Activated T-cell treated with anti-CD3 and anti-CD28 coated beads for 24 hours (primary cell): ENCODE data around the gene GRK3.
"Not testable (repeated sequence)": the region's sequence is repeated elsewhere in the genome, so short reads cannot be mapped to it uniquely, and the experiment has no call there.

ENCODE experiments used
- DNase-seq: peaks from one replicate; pipeline ENCODE4 v3.0.0-alpha.2; 2020; ENCODE audit warnings: low read depth

The GRK3 gene

DNA sequence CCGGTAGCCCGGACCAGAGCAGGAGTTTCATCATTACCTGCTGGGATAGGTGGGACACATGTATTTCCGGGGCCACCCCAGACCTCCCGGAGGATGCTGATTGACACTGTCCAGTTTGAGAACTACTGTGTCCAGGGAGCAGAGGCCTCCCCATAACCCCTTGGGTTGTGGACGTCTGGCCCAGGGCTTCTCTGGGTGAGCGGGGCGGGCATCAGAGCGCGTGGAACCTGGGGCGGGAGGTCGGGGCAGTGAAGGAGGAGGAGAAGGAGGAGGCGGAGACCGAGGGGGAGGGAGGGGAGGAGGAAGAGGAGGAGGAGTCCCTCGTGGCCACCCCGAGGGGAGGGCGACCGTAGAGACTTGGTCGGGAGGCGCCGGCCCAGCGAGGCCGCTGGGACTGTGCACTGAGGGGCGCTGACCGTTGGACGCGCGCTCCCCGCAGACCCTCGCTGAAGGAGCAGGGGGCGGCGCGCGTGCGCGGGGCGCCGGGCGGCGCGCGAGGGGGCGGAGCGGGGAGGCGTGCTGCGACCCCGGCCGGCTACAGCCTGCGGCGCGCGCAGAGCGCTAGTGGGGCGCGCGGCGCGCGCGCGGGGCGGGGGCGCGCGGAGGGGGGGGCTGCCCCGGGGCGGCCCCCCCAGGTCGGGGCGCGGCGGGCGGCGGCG lies at the start of gene GRK3:
TSS of gene GRK3 (plus strand) at position 356 of the 659 bp plus-strand sequence. CDS start 366 bp downstream, outside the sequence.
- DNase-seq, result peak; percentile 51

DNA sequence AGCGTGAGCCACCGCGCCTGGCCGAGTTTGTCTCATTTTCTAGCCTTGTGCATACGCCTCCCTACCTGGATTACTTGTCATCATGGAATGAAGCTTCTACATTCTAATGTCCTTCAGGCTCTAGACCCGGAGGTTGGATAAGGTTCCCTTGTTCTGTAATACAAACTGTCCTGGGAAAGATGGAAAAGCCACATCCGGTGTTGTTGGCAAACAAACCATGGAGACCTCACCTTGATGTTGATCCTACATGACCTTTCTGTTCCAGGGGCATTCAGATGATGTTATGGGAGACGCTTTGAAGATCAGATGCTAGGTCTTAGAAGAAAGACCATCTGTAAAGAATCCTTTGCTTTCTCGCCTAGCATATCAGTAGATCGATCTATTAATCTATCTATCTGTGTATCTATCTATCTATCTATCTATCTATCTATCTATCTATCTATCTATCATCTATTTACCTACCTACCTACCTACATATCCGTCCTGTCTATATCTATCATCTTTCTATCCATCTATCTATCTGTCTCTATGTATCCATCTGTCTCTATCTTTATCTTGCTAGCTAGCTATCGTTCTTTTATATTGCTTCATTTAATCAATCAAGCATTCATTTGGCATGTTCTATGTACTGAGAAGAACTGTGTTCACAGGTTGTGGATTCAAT lies 46.3 kb upstream of the GRK3 start:
- no peak for DNase-seq

DNA sequence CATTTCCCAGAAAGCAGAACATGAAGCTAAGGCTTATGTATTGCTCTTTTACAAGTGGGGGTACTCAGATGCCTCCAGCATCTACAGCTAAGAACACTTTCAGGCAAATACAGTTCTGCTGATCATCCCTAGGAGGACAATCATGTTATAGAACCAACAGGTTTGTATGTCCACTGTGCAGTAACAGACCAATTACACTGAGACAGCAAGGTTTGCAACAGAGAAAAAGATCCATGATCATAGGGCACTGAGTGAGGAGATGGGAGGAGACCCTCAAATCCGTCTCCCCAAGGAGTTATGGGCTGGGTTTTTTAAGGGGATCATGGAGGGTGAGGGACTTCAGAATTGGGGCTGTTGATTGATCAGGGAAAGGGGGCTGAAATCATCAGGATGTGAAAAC lies 39.1 kb upstream of the GRK3 start:
- DNase-seq, result no peak

DNA sequence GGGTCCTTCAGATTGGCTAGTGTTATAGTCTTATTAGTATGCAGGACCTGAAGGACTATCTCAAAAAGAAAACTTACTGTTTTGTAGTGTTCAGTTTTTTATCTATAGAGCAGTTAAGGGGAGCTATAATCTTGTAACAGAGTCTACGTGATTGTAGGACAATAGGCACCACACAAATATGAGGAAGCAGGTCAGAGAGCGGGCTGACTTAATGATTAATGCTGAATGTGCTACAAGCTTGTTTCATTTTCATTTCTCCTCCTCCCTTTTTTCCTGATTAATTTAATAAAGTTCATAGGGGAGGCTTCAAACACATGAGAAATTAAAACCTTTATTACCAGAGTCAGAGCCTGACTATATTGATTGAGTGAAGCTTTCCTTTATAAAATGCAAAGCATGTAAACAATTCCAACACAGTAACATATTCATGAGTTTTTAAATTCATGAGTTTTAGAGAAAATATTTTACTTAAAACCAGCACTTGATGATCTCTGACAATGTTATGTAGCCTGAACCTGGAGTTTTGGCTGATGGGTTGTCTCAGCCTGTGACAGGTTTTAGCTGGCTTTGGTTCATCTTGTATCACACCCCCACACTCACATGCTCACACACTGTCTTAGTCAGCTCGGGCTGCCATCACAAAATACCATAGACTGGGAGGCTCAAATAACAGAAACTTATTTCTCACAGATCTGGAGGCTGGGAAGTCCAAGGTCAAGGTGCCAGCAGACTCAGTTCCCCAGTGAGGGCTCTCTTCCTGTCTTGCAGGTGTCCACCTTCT lies 38.5 kb upstream of the GRK3 start:
- not testable (repeated sequence) for DNase-seq

DNA sequence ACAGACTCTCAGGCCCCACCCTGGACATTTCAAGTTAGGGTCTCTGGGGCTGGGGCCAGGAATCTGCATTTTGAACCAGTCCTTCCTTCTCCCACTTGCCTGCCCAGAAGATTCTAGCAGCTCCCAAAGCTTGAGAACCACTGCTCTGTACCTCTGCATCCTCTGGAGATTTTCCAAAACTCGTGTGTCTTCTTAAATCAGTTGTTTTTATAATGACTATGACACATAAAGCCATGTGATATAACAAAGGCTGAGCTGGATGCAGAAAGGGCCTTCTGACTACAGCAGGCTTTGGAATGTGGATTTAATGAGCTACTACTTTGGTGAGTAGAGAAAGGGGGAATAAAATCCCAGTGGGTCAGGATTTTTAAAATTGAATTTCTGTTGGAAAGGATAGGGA lies 37.5 kb upstream of the GRK3 start:
- not testable (repeated sequence) for DNase-seq

DNA sequence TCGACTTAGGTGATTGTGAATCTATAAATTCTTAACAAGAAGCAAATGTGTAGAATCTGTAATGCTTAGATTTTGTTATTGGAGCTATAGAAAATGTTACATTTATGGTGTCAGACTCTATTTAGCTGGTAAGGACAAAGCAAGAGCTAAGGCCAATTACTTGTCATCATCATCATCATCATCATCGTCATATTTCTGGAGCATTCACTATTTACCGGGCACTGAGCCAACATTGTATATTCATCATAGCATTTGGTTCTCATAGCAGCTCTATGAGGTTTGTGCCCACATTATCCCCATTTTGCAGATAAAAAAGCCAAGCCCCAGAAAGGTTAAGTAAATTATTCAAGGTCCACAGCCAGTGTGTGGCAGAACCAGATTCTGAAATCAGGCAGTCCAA lies 36.4 kb upstream of the GRK3 start:
- not testable (repeated sequence) for DNase-seq

DNA sequence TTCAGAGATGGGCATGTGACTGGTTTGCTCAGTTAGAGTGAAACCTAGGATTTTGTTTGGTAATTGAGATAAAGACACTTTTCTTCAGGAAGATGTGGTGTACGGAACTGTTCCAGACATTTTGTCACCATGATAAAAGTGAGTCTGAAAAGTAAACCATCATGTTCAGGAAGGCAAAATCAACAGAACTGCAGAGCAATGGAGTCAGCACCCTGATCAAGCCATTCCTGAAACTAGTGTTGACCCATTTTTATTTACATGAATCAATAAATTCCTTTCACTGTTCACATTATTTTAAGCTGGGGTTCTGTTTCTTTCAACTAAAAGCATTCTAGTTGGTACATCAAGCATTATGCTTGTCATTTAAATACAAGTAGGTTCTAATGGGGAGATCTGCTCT lies 35.4 kb upstream of the GRK3 start:
- DNase-seq, result not testable (repeated sequence)

DNA sequence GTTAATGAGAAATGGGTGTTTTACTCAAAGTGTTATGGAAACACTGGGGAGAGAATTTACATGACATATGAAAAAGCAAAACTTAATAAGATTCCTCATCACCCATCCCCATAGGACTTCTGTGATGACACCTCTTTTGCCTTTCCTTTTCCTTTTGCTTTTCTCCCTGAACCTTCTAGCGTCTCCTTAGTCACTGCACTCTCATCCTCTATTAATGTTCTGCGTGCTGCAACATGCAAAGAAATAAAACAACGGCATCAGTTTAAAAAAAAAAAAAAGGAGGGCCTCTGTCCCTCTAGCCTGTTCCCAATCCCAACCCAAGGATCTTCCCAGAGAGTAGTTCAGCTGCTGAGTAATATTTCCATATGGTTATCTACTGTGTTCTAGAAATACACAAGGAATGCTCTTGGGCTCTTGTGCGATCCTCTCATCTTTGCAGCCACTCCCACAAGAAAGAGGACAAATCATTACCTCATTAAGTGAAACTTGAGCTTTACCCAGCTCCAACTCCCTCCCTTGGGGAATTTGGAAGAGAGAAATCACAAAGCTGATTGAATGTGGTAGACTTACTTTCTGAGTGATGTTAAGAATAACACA lies 34.8 kb upstream of the GRK3 start:
- DNase-seq, result not testable (repeated sequence)

DNA sequence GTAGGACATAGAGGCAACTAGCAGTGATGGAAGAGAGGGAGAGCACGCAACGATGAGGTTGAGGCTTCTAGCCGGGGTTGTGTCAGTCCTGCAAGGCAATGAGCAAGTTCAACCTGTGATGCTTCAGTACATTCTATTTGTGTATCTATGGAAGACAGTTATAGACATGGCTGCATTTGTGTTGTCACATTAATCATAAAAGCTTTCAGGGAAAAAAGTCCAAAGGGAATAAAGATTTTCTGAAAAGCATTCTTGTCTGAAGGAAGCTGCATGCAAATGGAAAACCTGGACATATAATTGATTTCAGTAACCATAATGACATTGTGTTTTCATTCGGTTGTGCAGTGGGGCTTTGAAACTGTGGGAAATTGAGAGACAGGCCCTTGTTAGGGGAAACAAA lies 32.8 kb upstream of the GRK3 start:
- DNase-seq, result not testable (repeated sequence)

DNA sequence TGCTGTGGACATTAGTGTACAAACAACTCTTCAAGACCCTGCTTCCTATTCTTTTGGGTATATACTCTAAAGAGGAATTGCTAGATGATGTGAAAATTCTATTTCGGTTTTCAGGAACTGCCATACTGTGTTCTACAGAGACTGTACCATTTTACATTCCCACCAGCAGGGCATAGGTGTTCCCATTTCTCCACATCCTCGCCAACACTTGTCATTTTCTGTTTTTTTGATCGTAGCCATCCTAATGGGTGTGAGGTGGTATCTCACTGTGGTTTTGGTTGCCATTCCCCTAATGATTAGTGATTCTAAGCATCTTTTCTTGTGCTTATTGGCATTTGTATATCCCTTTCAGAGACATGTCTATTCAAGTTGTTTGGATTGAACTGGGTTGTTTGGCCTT lies 29.8 kb upstream of the GRK3 start:
- no peak for DNase-seq

DNA sequence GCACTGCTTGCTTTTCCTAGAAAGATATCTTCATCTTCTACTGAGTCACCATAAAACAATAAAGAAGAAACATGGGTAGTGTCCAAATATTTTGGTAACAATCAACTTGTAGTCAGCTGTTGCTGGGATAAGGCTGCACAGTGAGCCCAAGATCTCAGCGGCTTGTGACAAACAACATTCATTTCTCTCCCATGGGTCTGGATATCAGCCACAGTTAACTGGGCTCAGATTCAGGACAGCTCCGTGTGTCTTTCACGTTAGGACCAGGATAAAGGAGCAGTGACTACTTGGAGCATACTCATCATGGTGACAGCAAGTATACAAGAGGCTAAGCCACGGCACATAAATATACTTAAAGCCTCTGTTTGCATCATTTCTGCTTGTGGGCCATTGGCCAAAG lies 27.9 kb upstream of the GRK3 start:
- DNase-seq, result no peak

DNA sequence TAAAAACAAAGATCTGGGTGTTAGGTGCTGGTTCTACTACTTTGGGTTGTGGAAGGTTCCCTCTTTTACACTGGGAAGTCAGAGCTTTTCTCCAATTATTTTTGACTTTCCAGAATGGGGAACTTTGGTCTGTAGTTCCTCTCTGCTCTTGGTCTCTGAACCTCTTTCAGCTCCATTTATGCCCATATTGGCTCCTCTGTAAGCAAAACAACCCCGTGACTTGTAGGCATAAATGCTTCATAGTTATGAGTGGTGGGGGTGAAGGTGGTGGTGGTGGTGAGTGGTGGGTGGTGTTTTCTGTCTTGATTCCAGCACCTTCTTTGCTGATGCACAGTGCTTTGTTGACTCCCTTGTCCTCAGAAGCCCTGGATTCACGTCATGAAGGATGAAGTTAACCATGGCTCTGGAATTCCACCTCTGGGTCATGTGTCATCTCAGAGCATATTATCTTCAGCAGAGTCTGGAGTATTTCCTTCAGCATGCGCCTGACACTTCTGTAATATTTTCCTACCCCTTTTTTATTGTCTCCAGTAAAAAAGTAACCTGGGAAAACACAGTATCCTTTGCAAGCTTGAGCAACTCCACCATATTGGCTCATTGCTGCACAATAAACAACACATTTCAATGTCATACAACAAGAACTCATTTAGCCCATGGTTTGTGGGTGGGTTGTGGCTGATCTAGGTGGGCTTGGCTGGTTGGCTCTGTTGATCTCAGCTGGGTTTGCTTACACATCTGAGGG lies 24.1 kb upstream of the GRK3 start:
- no peak for DNase-seq

DNA sequence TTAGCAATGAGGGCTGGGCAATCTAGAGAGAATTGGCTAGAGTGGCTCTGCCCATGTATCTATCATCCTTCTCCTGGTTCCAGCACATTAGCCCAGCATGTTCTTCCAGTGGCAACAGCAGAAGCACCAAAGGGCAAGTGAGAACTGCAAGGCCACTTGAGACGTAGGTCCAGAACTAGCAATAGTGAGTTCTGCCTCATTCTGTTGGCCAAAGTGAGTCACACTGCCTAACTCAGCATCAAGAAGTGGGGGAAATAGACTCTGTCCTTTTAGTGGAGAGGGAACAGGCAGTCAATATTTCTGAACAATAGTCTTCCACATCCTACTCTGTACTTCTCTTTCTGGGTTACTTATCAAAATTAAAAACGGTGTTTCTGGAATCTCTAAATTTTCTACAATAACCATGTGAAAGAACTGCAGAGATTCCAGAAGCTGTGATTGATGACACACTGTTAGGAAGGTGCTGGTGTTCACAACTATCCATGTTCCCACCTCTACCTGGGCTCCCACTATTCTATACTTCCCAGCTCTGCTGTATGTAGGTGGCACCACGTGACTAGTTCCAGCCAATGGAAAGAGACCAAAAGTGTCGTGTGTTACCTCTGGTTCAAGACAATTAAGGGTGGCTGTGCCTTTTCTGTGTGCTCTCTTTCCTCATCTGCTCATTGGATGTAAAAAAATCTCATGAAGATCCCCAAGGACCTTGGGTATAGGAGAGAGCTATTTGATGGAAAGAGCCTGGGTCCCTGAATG lies 23.4 kb upstream of the GRK3 start:
- DNase-seq, result no peak

DNA sequence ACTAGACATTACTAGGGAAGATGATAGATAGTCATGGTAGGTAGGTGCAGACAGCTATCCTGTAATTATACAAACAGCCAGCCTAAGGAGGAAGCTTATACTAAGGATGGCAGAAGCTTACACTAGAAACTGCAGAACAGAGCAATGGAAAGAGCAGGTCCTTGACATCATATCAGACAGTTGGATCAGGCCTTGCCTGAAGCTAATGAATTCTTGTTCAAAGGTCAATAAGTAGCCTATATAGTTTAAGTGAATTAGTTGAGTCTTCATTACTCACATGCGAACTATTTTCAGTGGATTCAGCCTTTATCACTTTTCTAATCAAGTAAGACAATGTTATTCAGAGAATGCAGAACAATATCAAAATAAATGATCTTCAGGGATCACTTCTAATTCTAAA lies 22.3 kb upstream of the GRK3 start:
- no peak for DNase-seq

DNA sequence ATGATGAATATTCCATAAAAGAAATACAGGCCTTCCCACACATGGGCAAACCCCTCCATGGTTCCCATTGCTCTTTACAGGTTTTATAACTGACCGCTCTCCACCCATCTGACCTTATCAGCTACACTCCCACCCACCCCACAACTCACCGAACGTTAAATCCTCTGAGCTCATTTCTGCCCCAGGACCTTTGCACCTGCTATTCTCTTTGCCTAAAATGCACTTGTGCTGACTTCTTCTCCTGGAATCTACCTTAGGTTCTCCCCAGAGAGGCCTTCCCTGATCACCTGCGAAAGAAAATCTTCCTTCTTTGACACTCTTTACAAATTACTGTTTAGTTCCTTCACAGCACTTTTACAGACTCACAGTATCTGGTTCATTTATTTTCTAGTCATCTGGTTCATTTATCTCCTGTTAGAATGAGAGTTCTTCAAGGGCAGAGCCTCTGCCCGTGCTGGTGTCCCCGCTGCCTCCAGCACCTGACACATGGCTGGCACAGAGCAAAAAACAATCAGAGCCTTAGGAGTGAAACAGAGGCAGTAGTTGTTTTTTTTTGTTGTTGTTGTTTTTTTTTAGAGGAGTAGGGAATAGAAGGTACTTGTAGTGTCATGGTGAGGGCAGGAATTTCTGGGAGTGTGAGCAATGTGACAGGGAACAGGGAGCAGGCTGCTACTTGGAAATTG lies 21.6 kb upstream of the GRK3 start:
- DNase-seq, result no peak

DNA sequence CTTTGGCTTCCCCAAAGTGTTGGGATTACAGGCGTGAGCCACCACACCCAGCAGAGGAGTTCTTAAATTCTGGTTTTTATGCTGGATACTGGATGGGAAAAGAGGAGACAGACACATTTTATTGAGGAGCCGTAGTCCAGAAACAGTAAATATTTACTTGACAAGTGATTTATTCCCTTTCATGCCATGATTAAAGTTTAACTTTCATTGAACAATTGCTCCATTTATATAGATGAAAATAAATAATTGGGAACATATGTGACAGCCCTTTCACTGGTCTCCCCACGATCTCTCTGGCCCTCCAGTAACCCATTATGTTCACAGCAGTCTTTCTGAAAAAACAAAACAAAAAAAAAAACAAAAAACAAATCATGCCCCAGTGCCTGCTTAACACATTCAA lies 19.3 kb upstream of the GRK3 start:
- no peak for DNase-seq

DNA sequence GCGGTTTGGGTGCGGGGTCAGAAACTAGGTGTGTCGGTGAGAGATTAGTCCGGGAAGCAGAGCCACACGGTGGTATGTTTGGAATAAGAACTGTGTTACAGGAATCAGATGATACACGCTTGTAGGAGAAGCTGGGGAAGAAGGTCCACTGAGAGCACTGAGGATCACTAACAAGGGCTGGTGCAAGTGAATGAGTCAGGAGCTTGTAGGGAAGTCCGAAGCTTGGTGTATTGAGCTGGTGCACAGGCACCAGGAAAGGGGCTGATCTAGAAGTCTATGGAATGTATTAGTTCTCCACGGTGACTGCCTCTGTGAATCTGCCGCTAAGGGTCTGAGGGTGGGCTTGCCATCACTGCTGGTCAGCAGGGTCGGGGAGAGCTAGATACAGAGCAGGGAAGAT lies 18.8 kb upstream of the GRK3 start:
- DNase-seq, result no peak

DNA sequence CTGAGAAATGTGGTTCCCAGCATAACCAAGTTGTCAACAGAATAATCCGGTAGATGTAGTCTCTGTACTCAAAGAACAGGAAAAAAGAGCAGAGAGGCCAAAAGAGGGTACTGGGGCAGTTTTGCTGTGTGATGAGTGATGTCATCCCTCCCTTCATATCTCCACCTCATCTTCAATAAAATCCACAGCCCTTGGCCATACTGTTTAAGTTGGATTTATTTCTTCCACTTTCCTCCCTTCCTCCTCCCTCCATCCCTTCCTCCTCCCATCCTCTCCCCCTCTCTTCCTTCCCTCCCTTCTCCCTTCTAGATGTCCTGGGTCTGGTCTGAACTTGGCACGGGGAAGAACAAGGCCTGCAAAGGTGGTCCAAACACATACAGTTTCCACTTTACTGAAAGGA lies 18.2 kb upstream of the GRK3 start:
- DNase-seq, result no peak

DNA sequence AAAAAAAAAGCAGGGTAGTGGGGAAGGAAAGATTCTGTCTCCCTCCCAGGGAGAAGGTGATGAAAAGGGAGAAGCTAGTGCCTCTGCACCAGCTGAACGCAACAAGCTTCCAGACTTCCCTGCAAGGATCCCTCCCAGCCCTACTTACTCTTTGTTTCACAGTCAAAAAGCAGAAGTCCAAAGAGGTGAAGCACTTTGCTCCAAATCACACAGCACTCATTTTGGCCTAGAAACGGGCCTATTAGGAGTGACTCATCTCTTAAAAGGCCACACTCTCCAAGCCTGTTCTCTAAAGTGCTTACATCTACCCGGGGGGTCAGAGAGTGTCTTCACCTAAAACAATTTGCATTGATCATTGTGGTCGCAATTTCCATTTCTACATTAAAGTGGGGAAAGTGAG lies 17.7 kb upstream of the GRK3 start:
- no peak for DNase-seq

DNA sequence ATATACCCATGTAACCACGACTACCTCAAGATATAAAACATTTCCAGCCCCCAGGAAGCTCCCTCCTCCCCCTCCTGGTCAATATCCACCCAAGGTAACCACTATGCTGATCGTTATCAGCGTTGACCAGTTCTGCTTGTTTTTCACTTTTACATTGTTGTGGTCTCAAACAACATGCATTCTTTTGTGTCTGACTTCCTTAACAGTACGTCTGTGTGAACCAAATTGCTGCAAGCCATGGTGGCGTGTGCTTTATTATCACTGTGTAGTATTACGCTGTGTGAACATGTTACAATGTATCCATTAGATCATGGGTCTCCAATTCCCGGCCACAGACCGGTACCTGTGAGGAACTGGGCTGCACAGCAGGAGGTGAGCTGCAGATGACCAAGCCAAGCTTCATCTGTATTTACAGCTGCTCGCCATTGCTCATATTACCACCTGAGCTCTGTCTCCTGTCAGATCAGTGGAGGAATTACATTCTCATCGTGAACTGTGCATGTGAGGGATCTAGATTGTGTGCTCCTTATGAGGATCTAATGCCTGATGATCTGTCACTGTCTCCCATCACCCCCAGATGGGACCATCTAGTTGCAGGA lies 15.5 kb upstream of the GRK3 start:
- DNase-seq, result no peak
